HCT116 (cell line): ENCODE results near the gene RPL12. TPM values are rescaled to one million over a fixed set of nuclear protein-coding genes. Genes with fewer than 3 reads are reported as not detected.

Experiments used
- ATAC-seq: fragments of 200-7000 bp; cut with Tn5 transposase; 2 replicates; pipeline ENCODE4 v1.9.1; 2020; ENCODE audit warnings: mild to moderate bottlenecking, moderate library complexity
- BruUV-seq: library from RNA; stranded (reverse); fragments of 400-500 nt; replicated peaks from 2 replicates; lab custom pipeline; 2021; lab: Mats Ljungman, UMichigan
- CTCF ChIA-PET: fragments of 300-600 bp; sonication (Branson Sonifier 250); formaldehyde crosslinking; loops from one replicate; lab custom pipeline; 2021; ENCODE audit warnings: antibody characterized with exemption; lab: Charles Lee
- POLR2A ChIA-PET: fragments of 300-600, 350-600 bp; sonication (Branson Sonifier 250); formaldehyde crosslinking; loops from one replicate; lab custom pipeline; 2021; ENCODE audit warnings: antibody characterized with exemption; lab: Charles Lee
- RAD21 ChIA-PET, 2 experiments: fragments of 300-600 bp; sonication (Branson Sonifier 250); formaldehyde crosslinking; loops; one replicate each; lab custom pipeline; 2023; ENCODE audit warnings: low total read pairs in 2 of 2; ENCODE audit not compliant: uncharacterized antibody in 2 of 2, unreplicated experiment in 2 of 2, low non-redundant PET in 1 of 2; lab: Charles Lee
- DNase-seq: peaks from one replicate; pipeline ENCODE4 v3.0.0-alpha.2; 2010; ENCODE audit warnings: low read depth, low spot score
- H2AFZ ChIP-seq: fragments of 200-600 bp; shearing (Covaris generic), sonication (generic); 2 replicates; pipeline ENCODE4 v1.6.1; 2017; ENCODE audit warnings: low read depth, mixed run types, mixed read lengths, antibody characterized with exemption, low read length; ENCODE audit not compliant: poor library complexity, severe bottlenecking
- H3K27ac ChIP-seq: 2 replicates; pipeline ENCODE4 v1.5.1; 2012; ENCODE audit warnings: low read depth, low read length
- H3K27me3 ChIP-seq: fragments of 200-600 bp; sonication (generic); 2 replicates; pipeline ENCODE4 v1.6.1; 2016; ENCODE audit warnings: mixed run types, low read length, mixed read lengths; ENCODE audit not compliant: insufficient read depth
- H3K36me3 ChIP-seq, 2 experiments: fragments of 200-500 bp in 1 of 2; fragments of 200-600 bp in 1 of 2; sonication (Bioruptor generic) in 1 of 2; sonication (generic) in 1 of 2; 2 replicates each; pipeline versions ENCODE4 v1.5.1 to v1.6.1; 2014 to 2016; ENCODE audit warnings: low read length in 2 of 2, inconsistent platforms in 1 of 2, mixed read lengths in 1 of 2, mixed run types in 1 of 2; ENCODE audit not compliant: insufficient read depth in 2 of 2, control insufficient read depth in 1 of 2
- H3K4me1 ChIP-seq, 2 experiments: fragments of 200-600 bp in 1 of 2; sonication (generic) in 1 of 2; 2 replicates each; pipeline versions ENCODE4 v1.5.1 to v1.6.1; 2012 to 2017; ENCODE audit warnings: low read length in 2 of 2, inconsistent platforms in 1 of 2, mild to moderate bottlenecking in 1 of 2, mixed read lengths in 1 of 2, mixed run types in 1 of 2, moderate library complexity in 1 of 2; ENCODE audit not compliant: insufficient read depth in 2 of 2, control insufficient read depth in 1 of 2
- H3K4me2 ChIP-seq: fragments of 200-600 bp; sonication (generic); 2 replicates; pipeline ENCODE4 v1.6.1; 2017; ENCODE audit warnings: mixed run types, low read length, mixed read lengths
- H3K4me3 ChIP-seq, 2 experiments: fragments of 200-600 bp in 1 of 2; sonication (generic) in 1 of 2; replicated peaks in 1 of 2; 2 replicates each; pipeline ENCODE4 v1.5.1; 2011 to 2016; ENCODE audit warnings: low read length in 2 of 2, control low read depth in 1 of 2, low read depth in 1 of 2, mild to moderate bottlenecking in 1 of 2, mixed read lengths in 1 of 2, mixed run types in 1 of 2
- H3K79me2 ChIP-seq: fragments of 200-600 bp; sonication (generic); 2 replicates; pipeline ENCODE4 v1.6.1; 2017; ENCODE audit warnings: mild to moderate bottlenecking, mixed run types, low read length, moderate library complexity, mixed read lengths; ENCODE audit not compliant: insufficient read depth
- H3K9ac ChIP-seq: fragments of 200-600 bp; sonication (generic); 2 replicates; pipeline ENCODE4 v1.6.1; 2016; ENCODE audit warnings: low read length, mixed read lengths
- H3K9me2 ChIP-seq: fragments of 200-600 bp; sonication (generic), shearing (Covaris generic); 2 replicates; pipeline ENCODE4 v1.6.1; 2017; ENCODE audit warnings: mixed run types, mild to moderate bottlenecking, moderate library complexity; ENCODE audit not compliant: insufficient read depth
- H3K9me3 ChIP-seq, 2 experiments: fragments of 200-500 bp in 1 of 2; fragments of 200-600 bp in 1 of 2; sonication (Bioruptor generic) in 1 of 2; sonication (generic) in 1 of 2; 2 replicates each; pipeline ENCODE4 v1.6.1; 2014 to 2017; ENCODE audit warnings: low read length in 2 of 2, mixed read lengths in 2 of 2, inconsistent platforms in 1 of 2, low read depth in 1 of 2, mild to moderate bottlenecking in 1 of 2, mixed run types in 1 of 2, moderate library complexity in 1 of 2; ENCODE audit not compliant: control insufficient read depth in 1 of 2, insufficient read depth in 1 of 2
- H4K20me1 ChIP-seq: fragments of 200-600 bp; sonication (generic), shearing (Covaris generic); 2 replicates; pipeline ENCODE4 v1.6.1; 2017; ENCODE audit warnings: mixed run types, mild to moderate bottlenecking, moderate library complexity; ENCODE audit not compliant: insufficient read depth
- ATF3 ChIP-seq: IDR thresholded peaks from 2 replicates; pipeline ENCODE4 v1.6.1; 2012
- CBX3 ChIP-seq: IDR thresholded peaks from 2 replicates; pipeline ENCODE4 v1.6.1; 2012; ENCODE audit warnings: low read depth
- CTCF ChIP-seq, 3 experiments: fragments of 200-600 bp in 1 of 3; sonication (generic) in 1 of 3; IDR thresholded peaks in 2 of 3; conservative IDR thresholded peaks in 1 of 3; 2 replicates each; pipeline ENCODE4 v1.5.1; 2012 to 2017; ENCODE audit warnings: low read depth in 2 of 3, low read length in 2 of 3, antibody characterized with exemption in 1 of 3, borderline replicate concordance in 1 of 3, control low read depth in 1 of 3, mild to moderate bottlenecking in 1 of 3, mixed read lengths in 1 of 3, mixed run types in 1 of 3, moderate library complexity in 1 of 3; ENCODE audit not compliant: insufficient read depth in 1 of 3
- EGR1 ChIP-seq: IDR thresholded peaks from 2 replicates; pipeline ENCODE4 v1.6.1; 2012; ENCODE audit warnings: low read depth
- ELF1 ChIP-seq: IDR thresholded peaks from 2 replicates; pipeline ENCODE4 v1.6.1; 2012; ENCODE audit warnings: low read depth, borderline replicate concordance
- EZH2 ChIP-seq: fragments of 200-600 bp; sonication (generic); IDR thresholded peaks from 2 replicates; pipeline ENCODE4 v1.6.1; 2017; ENCODE audit warnings: antibody characterized with exemption, mixed run types
- EZH2phosphoT487 ChIP-seq: fragments of 200-600 bp; IDR thresholded peaks from 2 replicates; pipeline ENCODE4 v1.6.1; 2018; ENCODE audit warnings: antibody characterized with exemption, borderline replicate concordance
- FOSL1 ChIP-seq: IDR thresholded peaks from 2 replicates; pipeline ENCODE4 v1.6.1; 2012; ENCODE audit warnings: low read depth
- JUND ChIP-seq: IDR thresholded peaks from 2 replicates; pipeline ENCODE4 v1.6.1; 2012
- POLR2A ChIP-seq: IDR thresholded peaks from 2 replicates; pipeline ENCODE4 v1.7.0; 2011; ENCODE audit warnings: borderline replicate concordance; ENCODE audit not compliant: insufficient read depth, insufficient read length; ENCODE audit errors: extremely low read depth
- POLR2AphosphoS5 ChIP-seq: IDR thresholded peaks from 2 replicates; pipeline ENCODE4 v1.6.1; 2011; ENCODE audit warnings: mild to moderate bottlenecking, low read depth, low read length, moderate library complexity
- RAD21 ChIP-seq: IDR thresholded peaks from 2 replicates; pipeline ENCODE4 v1.6.1; 2012; ENCODE audit warnings: low read depth, mild to moderate bottlenecking
- SIN3A ChIP-seq: IDR thresholded peaks from 2 replicates; pipeline ENCODE4 v1.6.1; 2012; ENCODE audit warnings: low read depth
- SRF ChIP-seq: IDR thresholded peaks from 2 replicates; pipeline ENCODE4 v1.6.1; 2012; ENCODE audit warnings: low read depth
- TCF7L2 ChIP-seq: IDR thresholded peaks from 2 replicates; pipeline ENCODE4 v1.7.0; 2011; ENCODE audit warnings: borderline replicate concordance, inconsistent platforms; ENCODE audit not compliant: insufficient read depth, insufficient read length; ENCODE audit errors: extremely low read depth
- YY1 ChIP-seq: IDR thresholded peaks from 2 replicates; pipeline ENCODE4 v1.6.1; 2011; ENCODE audit warnings: low read length, low read depth, moderate library complexity, mild to moderate bottlenecking; ENCODE audit not compliant: insufficient replicate concordance; ENCODE audit errors: extremely low read depth
- ZBTB33 ChIP-seq: IDR thresholded peaks from 2 replicates; pipeline ENCODE4 v1.6.1; 2011; ENCODE audit warnings: mild to moderate bottlenecking, low read length, moderate library complexity; ENCODE audit not compliant: insufficient replicate concordance; ENCODE audit errors: extremely low read depth
- ZNF274 ChIP-seq: fragments of 200-500 bp; sonication (Bioruptor generic); IDR thresholded peaks from 2 replicates; pipeline ENCODE4 v1.6.1; 2014; ENCODE audit warnings: mild to moderate bottlenecking, low read depth, low read length, inconsistent platforms
- intact Hi-C: fragments of 100-400 bp; cut with micrococcal nuclease; formaldehyde crosslinking; loops from 2 replicates; pipeline ENCODE4 v1.10.0; 2022
- total RNA-seq: library from RNA; stranded (reverse); gene quantifications from one replicate; pipeline ENCODE4 v1.2.1, GENCODE V29; 2021; ENCODE audit not compliant: unreplicated experiment
- TF ChIP-seq, protein P1 (sequence below): IDR thresholded peaks from 2 replicates; pipeline ENCODE4 v1.6.1; 2012; ENCODE audit warnings: low read depth
- TF ChIP-seq, protein P2 (sequence below): IDR thresholded peaks from 2 replicates; pipeline ENCODE4 v1.6.1; 2012

RPL12 gene
- total RNA-seq, 1 experiment from 2014 or later = 2,679 TPM

GRCh38 chr9:127428348-127428747 lies 22.9 kb downstream of the RPL12 start:
- H3K36me3 ChIP-seq = peaks cover 8 to 10% of the 10 kb centered on the region in 2 experiments; a peak in 2 of 4 replicates
- ChIA-PET CTCF (no interaction called here), POLR2A (no interaction called here), RAD21 (no interaction called here)
- peaks cover 46% of the 10 kb centered on the region for H3K79me2 ChIP-seq
- intact Hi-C loops = no loop called here
- no peak overlapping the region for H2AFZ ChIP-seq
- no peak overlapping the region for H3K4me3 ChIP-seq
- TF ChIP-seq RAD21 (no peak), ZNF274 (no peak), ATF3 (no peak), YY1 (no peak), EZH2 (no peak), TCF7L2 (no peak), POLR2AphosphoS5 (no peak), EGR1 (no peak), POLR2A (no peak), ELF1 (no peak), CBX3 (no peak), SIN3A (no peak), ZBTB33 (no peak), EZH2phosphoT487 (no peak), SRF (no peak), JUND (no peak), FOSL1 (no peak), CTCF (IDR thresholded peaks at IDR 0.05 in 2 of 3, conservative IDR thresholded peaks at IDR 0.05 in 1 of 3; ENCODE audit: borderline replicate concordance in 1 of 3, insufficient read depth in 1 of 3, low read depth in 2 of 3, low read length in 2 of 3) (no peak)
- TF ChIP-seq, protein P1, sequence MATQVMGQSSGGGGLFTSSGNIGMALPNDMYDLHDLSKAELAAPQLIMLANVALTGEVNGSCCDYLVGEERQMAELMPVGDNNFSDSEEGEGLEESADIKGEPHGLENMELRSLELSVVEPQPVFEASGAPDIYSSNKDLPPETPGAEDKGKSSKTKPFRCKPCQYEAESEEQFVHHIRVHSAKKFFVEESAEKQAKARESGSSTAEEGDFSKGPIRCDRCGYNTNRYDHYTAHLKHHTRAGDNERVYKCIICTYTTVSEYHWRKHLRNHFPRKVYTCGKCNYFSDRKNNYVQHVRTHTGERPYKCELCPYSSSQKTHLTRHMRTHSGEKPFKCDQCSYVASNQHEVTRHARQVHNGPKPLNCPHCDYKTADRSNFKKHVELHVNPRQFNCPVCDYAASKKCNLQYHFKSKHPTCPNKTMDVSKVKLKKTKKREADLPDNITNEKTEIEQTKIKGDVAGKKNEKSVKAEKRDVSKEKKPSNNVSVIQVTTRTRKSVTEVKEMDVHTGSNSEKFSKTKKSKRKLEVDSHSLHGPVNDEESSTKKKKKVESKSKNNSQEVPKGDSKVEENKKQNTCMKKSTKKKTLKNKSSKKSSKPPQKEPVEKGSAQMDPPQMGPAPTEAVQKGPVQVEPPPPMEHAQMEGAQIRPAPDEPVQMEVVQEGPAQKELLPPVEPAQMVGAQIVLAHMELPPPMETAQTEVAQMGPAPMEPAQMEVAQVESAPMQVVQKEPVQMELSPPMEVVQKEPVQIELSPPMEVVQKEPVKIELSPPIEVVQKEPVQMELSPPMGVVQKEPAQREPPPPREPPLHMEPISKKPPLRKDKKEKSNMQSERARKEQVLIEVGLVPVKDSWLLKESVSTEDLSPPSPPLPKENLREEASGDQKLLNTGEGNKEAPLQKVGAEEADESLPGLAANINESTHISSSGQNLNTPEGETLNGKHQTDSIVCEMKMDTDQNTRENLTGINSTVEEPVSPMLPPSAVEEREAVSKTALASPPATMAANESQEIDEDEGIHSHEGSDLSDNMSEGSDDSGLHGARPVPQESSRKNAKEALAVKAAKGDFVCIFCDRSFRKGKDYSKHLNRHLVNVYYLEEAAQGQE = no peak
- TF ChIP-seq, protein P2, sequence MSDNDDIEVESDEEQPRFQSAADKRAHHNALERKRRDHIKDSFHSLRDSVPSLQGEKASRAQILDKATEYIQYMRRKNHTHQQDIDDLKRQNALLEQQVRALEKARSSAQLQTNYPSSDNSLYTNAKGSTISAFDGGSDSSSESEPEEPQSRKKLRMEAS = no peak
- no peaks in the 10 kb centered on the region for H3K27me3 ChIP-seq
- no peak for ATAC-seq
- H3K27ac ChIP-seq = no peak overlapping the region
- no TSS peak for BruUV-seq
- H3K4me2 ChIP-seq = no peak overlapping the region
- H3K9ac ChIP-seq = no peak overlapping the region
- DNase-seq = no peak
- H3K9me3 ChIP-seq = no peaks in the 10 kb centered on the region
- peaks cover 0 to 9% of the 10 kb centered on the region in 2 experiments; a peak in 3 of 4 replicates for H3K4me1 ChIP-seq
- no peaks in the 10 kb centered on the region for H4K20me1 ChIP-seq
- H3K9me2 ChIP-seq = no peaks in the 10 kb centered on the region
